ENCODE results near the gene DCTPP1.

- no peak for TF ChIP-seq CTCF (conservative IDR thresholded peaks at IDR 0.05; ENCODE audit: low read depth, low read length)
- no peak for TF ChIP-seq RFX5 (IDR thresholded peaks at IDR 0.05; ENCODE audit: low read depth, low read length)
- TF ChIP-seq FOS (IDR thresholded peaks at IDR 0.05; ENCODE audit: low read depth, low read length) = no peak
- TF ChIP-seq POLR2A (IDR thresholded peaks at IDR 0.05; ENCODE audit: low read depth, low read length) = no peak
- no peak for TF ChIP-seq USF2 (IDR thresholded peaks at IDR 0.05; ENCODE audit: low read depth, low read length)
- no peak for TF ChIP-seq ELK1 (IDR thresholded peaks at IDR 0.05; ENCODE audit: borderline replicate concordance, low read depth, low read length)
- no peak for TF ChIP-seq RAD21 (IDR thresholded peaks at IDR 0.05; ENCODE audit: low read length)
- no peak for TF ChIP-seq SMC3 (IDR thresholded peaks at IDR 0.05; ENCODE audit: low read depth, low read length)
- no peak for TF ChIP-seq CEBPB (IDR thresholded peaks at IDR 0.05; ENCODE audit: low read depth, low read length)
Observed at GRCh38 chr16:30395992-30396585, 33.7 kb downstream of the DCTPP1 start.
